Calu3 (cell line): ENCODE measurements around the gene NLRP6. TPM values are rescaled to one million over a fixed set of nuclear protein-coding genes. Genes with fewer than 3 reads are reported as not detected.
"Not testable (repeated sequence)": the region's sequence is repeated elsewhere in the genome, so short reads cannot be mapped to it uniquely, and the experiment has no call there.

Experiments
- BruUV-seq: library from RNA; stranded (reverse); fragments of 400-500 nt; replicated peaks from 2 replicates; lab custom pipeline; 2021; lab: Mats Ljungman, UMichigan
- CTCF ChIA-PET: fragments of 300-600 bp; sonication (Branson Sonifier 250); formaldehyde crosslinking; loops from one replicate; lab custom pipeline; 2022; ENCODE audit warnings: antibody characterized with exemption; lab: Charles Lee
- DNase-seq: peaks from one replicate; pipeline ENCODE4 v3.0.0; 2022
- H3K27ac Mint-ChIP-seq: one replicate; pipeline ENCODE4 v1.8.0; 2022; ENCODE audit warnings: mixed read lengths; ENCODE audit not compliant: unreplicated experiment
- H3K27me3 Mint-ChIP-seq: one replicate; pipeline ENCODE4 v1.8.0; 2022; ENCODE audit warnings: mixed read lengths; ENCODE audit not compliant: unreplicated experiment
- H3K36me3 Mint-ChIP-seq: one replicate; pipeline ENCODE4 v1.8.0; 2022; ENCODE audit warnings: mild to moderate bottlenecking, moderate library complexity, mixed read lengths; ENCODE audit not compliant: insufficient read depth, unreplicated experiment
- H3K4me1 Mint-ChIP-seq: one replicate; pipeline ENCODE4 v1.8.0; 2022; ENCODE audit warnings: mild to moderate bottlenecking, low read depth, mixed read lengths; ENCODE audit not compliant: unreplicated experiment
- H3K4me3 Mint-ChIP-seq: one replicate; pipeline ENCODE4 v1.8.0; 2022; ENCODE audit warnings: mild to moderate bottlenecking, low read depth, moderate library complexity, mixed read lengths; ENCODE audit not compliant: unreplicated experiment
- H3K9me3 Mint-ChIP-seq: one replicate; pipeline ENCODE4 v1.8.0; 2022; ENCODE audit warnings: low read depth, mixed read lengths; ENCODE audit not compliant: unreplicated experiment
- intact Hi-C: fragments of 100-400 bp; cut with micrococcal nuclease; formaldehyde crosslinking; loops from one replicate; pipeline ENCODE4 v1.10.0; 2022; ENCODE audit not compliant: unreplicated experiment
- total RNA-seq: library from RNA; stranded (reverse); gene quantifications from 2 replicates; pipeline ENCODE4 v1.2.3, GENCODE V29; 2022
- TF ChIP-seq, protein P1 (sequence below): fragments of 200-600 bp; IDR thresholded peaks from one replicate; pipeline ENCODE4 v1.8.0; 2022; ENCODE audit warnings: antibody characterized with exemption; ENCODE audit not compliant: unreplicated experiment

Gene NLRP6
- total RNA-seq, 1 experiment from 2014 or later, result not detected

GRCh38 chr11:332651-333480 lies 54.7 kb downstream of the NLRP6 start:
- Mint-ChIP-seq H3K4me1 (no peaks in the 10 kb centered on the region), H3K27ac (no peak overlapping the region), H3K9me3 (no peaks in the 10 kb centered on the region), H3K4me3 (no peak overlapping the region), H3K36me3 (no peaks in the 10 kb centered on the region), H3K27me3 (peaks cover 44% of the 10 kb centered on the region)
- intact Hi-C loops, result no loop called here
- no TSS peak for BruUV-seq
- TF ChIP-seq, protein P1, sequence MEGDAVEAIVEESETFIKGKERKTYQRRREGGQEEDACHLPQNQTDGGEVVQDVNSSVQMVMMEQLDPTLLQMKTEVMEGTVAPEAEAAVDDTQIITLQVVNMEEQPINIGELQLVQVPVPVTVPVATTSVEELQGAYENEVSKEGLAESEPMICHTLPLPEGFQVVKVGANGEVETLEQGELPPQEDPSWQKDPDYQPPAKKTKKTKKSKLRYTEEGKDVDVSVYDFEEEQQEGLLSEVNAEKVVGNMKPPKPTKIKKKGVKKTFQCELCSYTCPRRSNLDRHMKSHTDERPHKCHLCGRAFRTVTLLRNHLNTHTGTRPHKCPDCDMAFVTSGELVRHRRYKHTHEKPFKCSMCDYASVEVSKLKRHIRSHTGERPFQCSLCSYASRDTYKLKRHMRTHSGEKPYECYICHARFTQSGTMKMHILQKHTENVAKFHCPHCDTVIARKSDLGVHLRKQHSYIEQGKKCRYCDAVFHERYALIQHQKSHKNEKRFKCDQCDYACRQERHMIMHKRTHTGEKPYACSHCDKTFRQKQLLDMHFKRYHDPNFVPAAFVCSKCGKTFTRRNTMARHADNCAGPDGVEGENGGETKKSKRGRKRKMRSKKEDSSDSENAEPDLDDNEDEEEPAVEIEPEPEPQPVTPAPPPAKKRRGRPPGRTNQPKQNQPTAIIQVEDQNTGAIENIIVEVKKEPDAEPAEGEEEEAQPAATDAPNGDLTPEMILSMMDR, result no peak
- no peak for DNase-seq
- CTCF ChIA-PET, result interaction anchor here (0.6 kb wide), 1 partner anchor 174 kb away, joined by 6 read pairs; the partner anchor contains the start of gene RNH1

DNA sequence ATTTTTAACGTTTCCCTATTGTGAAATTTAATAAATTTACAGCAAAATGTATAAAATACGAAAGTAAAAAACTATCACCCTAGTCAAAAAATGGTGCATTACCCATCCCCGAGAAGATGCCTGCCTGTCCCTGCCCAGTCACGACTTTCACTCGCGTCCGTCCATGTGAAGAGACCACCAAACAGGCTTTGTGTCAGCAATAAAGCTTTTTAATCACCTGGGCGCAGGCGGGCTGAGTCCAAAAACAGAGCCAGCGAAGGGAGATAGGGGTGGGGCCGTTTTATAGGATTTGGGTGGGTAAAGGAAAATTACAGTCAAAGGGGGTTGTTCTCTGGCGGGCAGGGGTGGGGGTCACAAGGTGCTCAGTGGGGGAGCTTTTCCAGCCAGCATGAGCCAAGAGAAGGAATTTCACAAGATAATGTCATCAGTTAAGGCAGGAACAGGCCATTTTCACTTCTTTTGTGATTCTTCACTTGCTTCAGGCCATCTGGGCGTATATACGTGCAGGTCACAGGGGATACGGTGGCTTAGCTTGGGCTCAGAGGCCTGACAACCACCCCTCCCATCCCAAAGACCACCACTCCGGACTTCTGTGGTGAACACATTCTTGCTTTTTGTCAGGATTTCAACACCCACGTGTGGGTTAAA lies 55.5 kb downstream of the NLRP6 start:
- intact Hi-C loops, H3K9me3 Mint-ChIP-seq, H3K36me3 Mint-ChIP-seq, BruUV-seq, H3K27ac Mint-ChIP-seq, H3K4me1 Mint-ChIP-seq, H3K4me3 Mint-ChIP-seq, DNase-seq: not testable (repeated sequence)
- CTCF ChIA-PET, result interaction anchor here (0.6 kb wide), 1 partner anchor 348 kb away, joined by 3 read pairs; no protein-coding TSS in a partner anchor
- peaks cover 44% of the 10 kb centered on the region for H3K27me3 Mint-ChIP-seq

DNA sequence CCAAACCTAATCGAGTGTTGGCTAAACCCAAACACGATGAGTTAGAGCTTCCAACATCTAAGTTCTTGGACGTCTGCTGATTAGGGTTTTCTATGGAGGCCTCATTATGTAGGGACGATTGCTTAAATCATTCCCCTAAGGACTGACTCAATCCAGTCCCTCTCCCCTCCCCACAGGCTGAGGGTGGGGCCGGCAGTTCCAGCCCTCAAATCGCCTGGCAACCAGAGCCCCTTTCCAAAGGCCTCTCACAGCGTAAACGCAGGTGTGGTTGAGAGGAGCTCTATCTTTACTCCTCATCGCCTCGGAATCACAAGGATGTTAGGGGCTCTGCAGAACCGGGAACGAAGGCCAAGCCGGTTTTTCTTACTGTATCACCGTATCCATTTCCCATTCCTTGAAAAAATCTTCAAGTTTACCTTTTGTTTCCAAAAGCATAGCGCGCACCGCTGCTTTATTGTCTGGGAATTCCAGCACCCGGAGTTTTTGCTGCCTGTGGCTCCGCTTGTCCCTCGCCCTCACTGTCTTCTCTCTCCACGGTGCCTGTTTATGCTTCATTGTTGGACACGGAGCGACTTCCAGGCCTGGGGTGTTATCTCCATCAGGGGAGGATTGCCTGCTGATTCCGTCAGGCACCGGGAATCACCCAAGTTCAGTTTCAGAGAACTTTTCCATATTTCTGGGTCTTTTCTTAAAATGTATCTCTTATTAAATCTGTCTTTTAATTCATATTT lies 56.2 kb downstream of the NLRP6 start:
- no peaks in the 10 kb centered on the region for H3K36me3 Mint-ChIP-seq
- H3K27ac Mint-ChIP-seq, result no peak overlapping the region
- no peaks in the 10 kb centered on the region for H3K9me3 Mint-ChIP-seq
- CTCF ChIA-PET, result interaction anchor here (0.6 kb wide), 1 partner anchor 347 kb away, joined by 3 read pairs; no protein-coding TSS in a partner anchor
- peaks cover 44% of the 10 kb centered on the region for H3K27me3 Mint-ChIP-seq
- TF ChIP-seq, protein P1, result no peak
- H3K4me3 Mint-ChIP-seq, result no peak overlapping the region
- intact Hi-C loops, result no loop called here
- H3K4me1 Mint-ChIP-seq, result no peaks in the 10 kb centered on the region
- no TSS peak for BruUV-seq
- DNase-seq, result no peak

Other genes with a start within 250 kb of the NLRP6 start
- not detected in 2 replicates for gene SCGB1C1, start 85.3 kb upstream of the NLRP6 start, total RNA-seq
- gene BET1L, start 71.0 kb upstream of the NLRP6 start, total RNA-seq, result 47.8 and 59.0 TPM in 2 replicates
- gene RIC8A, start 70.7 kb upstream of the NLRP6 start, total RNA-seq, result 73.0 and 84.1 TPM in 2 replicates
- 19.2 and 19.7 TPM in 2 replicates for gene SIRT3, start 42.1 kb upstream of the NLRP6 start, total RNA-seq
- 165 and 172 TPM in 2 replicates for gene PSMD13, start 41.4 kb upstream of the NLRP6 start, total RNA-seq
- 9.5 and 13.5 TPM in 2 replicates for gene PGGHG, start 10.7 kb downstream of the NLRP6 start, total RNA-seq
- gene IFITM5, start 21.1 kb downstream of the NLRP6 start, total RNA-seq, result not detected in 2 replicates
- gene IFITM2, start 29.4 kb downstream of the NLRP6 start, total RNA-seq, result 29.1 and 117 TPM in 2 replicates
- 45.6 and 179 TPM in 2 replicates for gene IFITM1, start 35.6 kb downstream of the NLRP6 start, total RNA-seq
- 264 and 492 TPM in 2 replicates for gene IFITM3, start 42.5 kb downstream of the NLRP6 start, total RNA-seq
- 1.9 and 4.6 TPM in 2 replicates for gene B4GALNT4, start 91.1 kb downstream of the NLRP6 start, total RNA-seq
- 128 and 154 TPM in 2 replicates for gene PKP3, start 115.8 kb downstream of the NLRP6 start, total RNA-seq
- 76.3 and 83.6 TPM in 2 replicates for gene SIGIRR, start 136.6 kb downstream of the NLRP6 start, total RNA-seq
- gene ANO9, start 163.6 kb downstream of the NLRP6 start, total RNA-seq, result 27.2 and 32.2 TPM in 2 replicates
- 25.1 and 30.4 TPM in 2 replicates for gene PTDSS2, start 171.9 kb downstream of the NLRP6 start, total RNA-seq
- gene RNH1, start 228.8 kb downstream of the NLRP6 start, total RNA-seq, result 103 and 107 TPM in 2 replicates